Transverse colon (tissue), 4 donors: ENCODE results near the gene P4HB. TPM values are rescaled to one million over a fixed set of nuclear protein-coding genes. Genes with fewer than 3 reads are reported as not detected.

Source experiments
- DNase-seq: peaks from one replicate; pipeline ENCODE4 v3.0.0-alpha.2; 2019
- H3K27ac ChIP-seq, 4 donors: fragments of 200-600 bp; sonication (generic); 2 replicates each; pipeline ENCODE4 v1.5.1; 2016 to 2018; ENCODE audit warnings: inconsistent platforms in 4 of 4
- H3K27me3 ChIP-seq: fragments of 200-600 bp; sonication (generic); 2 replicates; pipeline ENCODE4 v1.5.1; 2017; ENCODE audit warnings: inconsistent platforms
- H3K36me3 ChIP-seq, 4 donors: fragments of 200-600 bp; sonication (generic); 2 replicates each; pipeline ENCODE4 v1.5.1; 2017 to 2019; ENCODE audit warnings: inconsistent platforms in 4 of 4
- H3K4me1 ChIP-seq, 4 donors: fragments of 200-600 bp; sonication (generic); 2 replicates each; pipeline ENCODE4 v1.5.1; 2017 to 2020; ENCODE audit warnings: inconsistent platforms in 4 of 4
- H3K4me3 ChIP-seq, 4 donors: fragments of 200-600 bp; sonication (generic); 1 replicate in 1 of 4; 2 replicates in 3 of 4; pipeline versions ENCODE4 v1.5.1 to v1.6.1; 2017 to 2019; ENCODE audit warnings: inconsistent platforms in 4 of 4
- H3K9me3 ChIP-seq, 2 donors: fragments of 200-600 bp; sonication (generic); 2 replicates each; pipeline ENCODE4 v1.5.1; 2017 to 2019; ENCODE audit warnings: inconsistent platforms in 2 of 2
- CTCF ChIP-seq, 5 experiments: fragments of 200-600 bp in 3 of 5; fragments of 450-650 bp in 2 of 5; sonication (generic) in 3 of 5; IDR thresholded peaks; 1 replicate in 2 of 5; 2 replicates in 3 of 5; pipeline ENCODE4 v1.5.1; 2016 to 2017; ENCODE audit warnings: antibody characterized with exemption in 5 of 5, inconsistent platforms in 3 of 5, mild to moderate bottlenecking in 2 of 5, moderate library complexity in 1 of 5
- EP300 ChIP-seq: sonication (generic); formaldehyde crosslinking; IDR thresholded peaks from one replicate; pipeline ENCODE4 v1.6.1; 2017; ENCODE audit warnings: antibody characterized with exemption, low read depth
- POLR2A ChIP-seq: fragments of 450-650 bp; IDR thresholded peaks from one replicate; pipeline ENCODE4 v1.6.1; 2016; ENCODE audit warnings: antibody characterized with exemption, mild to moderate bottlenecking, moderate library complexity
- POLR2AphosphoS5 ChIP-seq, 3 donors: sonication (generic); formaldehyde crosslinking; IDR thresholded peaks; one replicate each; pipeline ENCODE4 v1.6.1; 2016; ENCODE audit warnings: antibody characterized with exemption in 3 of 3
- WGBS, 2 donors: methylation state at CpG; one replicate each; pipeline ENCODE4 v1.1.5; 2018; ENCODE audit warnings: low coverage in 1 of 2; 5-methylcytosine and 5-hydroxymethylcytosine counted together
- in situ Hi-C, 4 donors: fragments of 200-750 bp; cut with MboI; loops; one replicate each; pipeline versions ENCODE4 v1.15.0 to v1.15.1; 2017; ENCODE audit warnings: low sequenced_read_pairs in 3 of 4, low pct_ligation_motif_present in 1 of 4, low pct_unique_long_range_greater_than_20kb in 1 of 4
- intact Hi-C: fragments of 100-400 bp; cut with DNase I; formaldehyde crosslinking; loops from one replicate; pipeline ENCODE4 v1.15.1; 2023; ENCODE audit warnings: low total_unique reads
- total RNA-seq, 4 donors: library from RNA; depleted of rRNA; stranded (reverse); fragments of >200 nt; gene quantifications; one replicate each; pipeline ENCODE4 v1.1.0, GENCODE V29; 2016

Gene P4HB
- total RNA-seq, 4 donors from 2014 or later: 486 to 732 (median 556) TPM

GRCh38 chr17:81885454-81885853, 25.1 kb upstream of the P4HB start:
- Histone ChIP-seq H3K27ac (no peak overlapping the region), H3K9me3 (no peaks in the 10 kb centered on the region), H3K36me3 (peaks cover 0 to 36% (median 13%) of the 10 kb centered on the region in 4 donors), H3K4me1 (peaks cover 6 to 12% (median 10%) of the 10 kb centered on the region in 4 donors), H3K4me3 (no peak overlapping the region), H3K27me3 (no peaks in the 10 kb centered on the region)
- in situ Hi-C loops: no loop called here
- TF ChIP-seq EP300 (no peak), POLR2AphosphoS5 (IDR thresholded peaks at IDR 0.05) (no peak), CTCF (IDR thresholded peaks at IDR 0.05) (no peak), POLR2A (no peak)
- intact Hi-C loops: no loop called here
- WGBS, 2 donors: 80 to 89% methylated on average over 1 to 10 of the region's 10 CpGs
- DNase-seq: no peak

GRCh38 chr17:81884968-81885367, 24.6 kb upstream of the P4HB start:
- in situ Hi-C loops (no loop called here), intact Hi-C loops (no loop called here)
- no peaks in the 10 kb centered on the region for H3K9me3 ChIP-seq
- H3K36me3 ChIP-seq: peaks cover 0 to 36% (median 13%) of the 10 kb centered on the region in 4 donors
- H3K4me1 ChIP-seq: peaks cover 1 to 7% (median 6%) of the 10 kb centered on the region in 4 donors
- no peak overlapping the region for H3K4me3 ChIP-seq
- H3K27ac ChIP-seq: no peak overlapping the region
- DNase-seq: no peak
- 92 to 100% methylated on average over 1 to 5 of the region's 5 CpGs for WGBS, 2 donors
- TF ChIP-seq EP300 (no peak), POLR2AphosphoS5 (IDR thresholded peaks at IDR 0.05) (no peak), CTCF (IDR thresholded peaks at IDR 0.05) (no peak), POLR2A (no peak)
- no peaks in the 10 kb centered on the region for H3K27me3 ChIP-seq

GRCh38 chr17:81884520-81884919, 24.2 kb upstream of the P4HB start:
- Histone ChIP-seq H3K36me3 (peaks cover 0 to 33% (median 13%) of the 10 kb centered on the region in 4 donors), H3K27me3 (no peaks in the 10 kb centered on the region), H3K9me3 (no peaks in the 10 kb centered on the region), H3K27ac (no peak overlapping the region), H3K4me1 (peaks cover 0 to 3% (median 1%) of the 10 kb centered on the region in 4 donors), H3K4me3 (no peak overlapping the region)
- in situ Hi-C loops: no loop called here
- intact Hi-C loops: no loop called here
- no peak for DNase-seq
- WGBS, 2 donors: 53 to 75% methylated on average over 2 to 11 of the region's 11 CpGs
- TF ChIP-seq POLR2A (no peak), POLR2AphosphoS5 (IDR thresholded peaks at IDR 0.05) (no peak), CTCF (IDR thresholded peaks at IDR 0.05) (no peak), EP300 (no peak)

GRCh38 chr17:81879121-81879520, 18.8 kb upstream of the P4HB start:
- no peak for DNase-seq
- 56 to 89% methylated on average over 2 to 5 of the region's 5 CpGs for WGBS, 2 donors
- H3K4me3 ChIP-seq: no peak overlapping the region
- TF ChIP-seq EP300: no peak
- no peak for TF ChIP-seq CTCF (IDR thresholded peaks at IDR 0.05)
- no peaks in the 10 kb centered on the region for H3K27me3 ChIP-seq
- no peak overlapping the region for H3K27ac ChIP-seq
- in situ Hi-C loops (no loop called here), intact Hi-C loops (no loop called here)
- H3K4me1 ChIP-seq: no peaks in the 10 kb centered on the region
- peaks cover 0 to 16% (median 0%) of the 10 kb centered on the region in 4 donors for H3K36me3 ChIP-seq
- no peaks in the 10 kb centered on the region for H3K9me3 ChIP-seq
